Ishikawa (cell line): Measurements from ENCODE around the gene FAM131A.

ENCODE experiments used
- CEBPB ChIP-seq: IDR thresholded peaks from 2 replicates; pipeline ENCODE4 v1.6.1; 2012
- CREB1 ChIP-seq: IDR thresholded peaks from 2 replicates; pipeline ENCODE4 v1.6.1; 2012; ENCODE audit warnings: low read depth
- EGR1 ChIP-seq: IDR thresholded peaks from 2 replicates; pipeline ENCODE4 v1.6.1; 2012
- EP300 ChIP-seq: IDR thresholded peaks from 2 replicates; pipeline ENCODE4 v1.6.1; 2012; ENCODE audit warnings: borderline replicate concordance
- FOXM1 ChIP-seq: IDR thresholded peaks from 2 replicates; pipeline ENCODE4 v1.6.1; 2012; ENCODE audit warnings: low read depth, borderline replicate concordance
- MAX ChIP-seq: IDR thresholded peaks from 2 replicates; pipeline ENCODE4 v1.6.1; 2012
- NFIC ChIP-seq: IDR thresholded peaks from 2 replicates; pipeline ENCODE4 v1.6.1; 2012
- RAD21 ChIP-seq: IDR thresholded peaks from 2 replicates; pipeline ENCODE4 v1.6.1; 2012; ENCODE audit warnings: low read depth
- REST ChIP-seq: IDR thresholded peaks from 2 replicates; pipeline ENCODE4 v1.6.1; 2012; ENCODE audit warnings: low read depth, mild to moderate bottlenecking
- TAF1 ChIP-seq: IDR thresholded peaks from 2 replicates; pipeline ENCODE4 v1.6.1; 2012; ENCODE audit warnings: low read depth, mild to moderate bottlenecking
- TCF12 ChIP-seq: IDR thresholded peaks from 2 replicates; pipeline ENCODE4 v1.6.1; 2012; ENCODE audit warnings: low read depth
- TEAD4 ChIP-seq: IDR thresholded peaks from 2 replicates; pipeline ENCODE4 v1.6.1; 2012
- USF1 ChIP-seq: IDR thresholded peaks from 2 replicates; pipeline ENCODE4 v1.6.1; 2012
- YY1 ChIP-seq: IDR thresholded peaks from 2 replicates; pipeline ENCODE4 v1.6.1; 2012; ENCODE audit warnings: low read depth
- ZBTB7A ChIP-seq: IDR thresholded peaks from 2 replicates; pipeline ENCODE4 v1.6.1; 2012; ENCODE audit warnings: low read depth

The FAM131A gene

GRCh38 chr3:184359610-184360009, 22.2 kb downstream of the FAM131A start:
- no peak for TF ChIP-seq CEBPB
- no peak for TF ChIP-seq TCF12
- TF ChIP-seq REST, result no peak
- TF ChIP-seq NFIC, result no peak
- no peak for TF ChIP-seq FOXM1
- TF ChIP-seq EP300, result no peak
- TF ChIP-seq ZBTB7A, result no peak
- TF ChIP-seq YY1, result no peak
- TF ChIP-seq MAX, result no peak
- TF ChIP-seq TAF1, result no peak
- no peak for TF ChIP-seq TEAD4
- no peak for TF ChIP-seq EGR1
- no peak for TF ChIP-seq CREB1
- TF ChIP-seq USF1, result no peak
- TF ChIP-seq RAD21, result no peak

GRCh38 chr3:184360070-184360928, 22.9 kb downstream of the FAM131A start:
- TF ChIP-seq CEBPB (no peak), EGR1 (no peak)

- TF ChIP-seq NFIC (no peak), ZBTB7A (peak; percentile 19; the same call in 1 of the 2 replicates), EGR1 (no peak)
Measured at GRCh38 chr3:184360929-184361531, 23.6 kb downstream of the FAM131A start.

GRCh38 chr3:184361532-184361931, 24.1 kb downstream of the FAM131A start, which contains the start of the genes CLCN2 and POLR2H:
TSS of gene CLCN2 (minus strand) at chr3:184361605. CDS start at chr3:184361479, 126 bp downstream.
TSS of gene POLR2H (plus strand) at chr3:184361710. CDS start at chr3:184363493, 1,783 bp downstream.
- TF ChIP-seq EGR1 (0 out of 2 replicates have a peak, but pooled peaks have one; percentile 9), TAF1 (peak; percentile 61; the same call in 1 of the 2 replicates), TCF12 (peak; percentile 24; the same call in 1 of the 2 replicates), ZBTB7A (peak; percentile 97), CEBPB (no peak), MAX (peak; percentile 64), USF1 (peak; percentile 3; the same call in 1 of the 2 replicates), NFIC (no peak)

- TF ChIP-seq TEAD4 (no peak), EGR1 (peak; percentile 95), EP300 (peak; percentile 7; the same call in 1 of the 2 replicates)
Measured at GRCh38 chr3:184361932-184362667, 24.7 kb downstream of the FAM131A start.

GRCh38 chr3:184362668-184363546, 25.5 kb downstream of the FAM131A start:
- TF ChIP-seq CREB1 (peak; percentile 57; the same call in 1 of the 2 replicates), USF1 (peak; percentile 23; the same call in 1 of the 2 replicates), MAX (peak; percentile 75), REST (no peak), EP300 (0 out of 2 replicates have a peak, but pooled peaks have one; percentile 15), YY1 (no peak; the same call in 1 of the 2 replicates), TCF12 (peak; percentile 84; the same call in 1 of the 2 replicates), EGR1 (peak; percentile 35; the same call in 1 of the 2 replicates), RAD21 (0 out of 2 replicates have a peak, but pooled peaks have one; percentile 23), FOXM1 (0 out of 2 replicates have a peak, but pooled peaks have one; percentile 52), TAF1 (peak; percentile 87), NFIC (peak; percentile 44; the same call in 1 of the 2 replicates), CEBPB (peak; percentile 42; the same call in 1 of the 2 replicates), ZBTB7A (peak; percentile 88; the same call in 1 of the 2 replicates), TEAD4 (peak; percentile 70)
